Umbilical cord (tissue), 2 donors: Measurements from ENCODE around the gene CFAP68. TPM values are rescaled to one million over a fixed set of nuclear protein-coding genes. Genes with fewer than 3 reads are reported as not detected.
"Not testable (repeated sequence)": the region's sequence is repeated elsewhere in the genome, so short reads cannot be mapped to it uniquely, and the experiment has no call there.

Experiments used
- DNase-seq: peaks from one replicate; pipeline ENCODE4 v3.0.0-alpha.2; 2015; ENCODE audit warnings: low spot score
- total RNA-seq: library from RNA; depleted of rRNA; stranded (reverse); fragments of >200 nt; gene quantifications from one replicate; pipeline ENCODE4 v1.2.3, GENCODE V29; 2014; ENCODE audit warnings: low replicate concordance; ENCODE audit not compliant: insufficient read depth

CFAP68 gene
- total RNA-seq, 1 donor from 2014 or later = 35.2 TPM

DNA sequence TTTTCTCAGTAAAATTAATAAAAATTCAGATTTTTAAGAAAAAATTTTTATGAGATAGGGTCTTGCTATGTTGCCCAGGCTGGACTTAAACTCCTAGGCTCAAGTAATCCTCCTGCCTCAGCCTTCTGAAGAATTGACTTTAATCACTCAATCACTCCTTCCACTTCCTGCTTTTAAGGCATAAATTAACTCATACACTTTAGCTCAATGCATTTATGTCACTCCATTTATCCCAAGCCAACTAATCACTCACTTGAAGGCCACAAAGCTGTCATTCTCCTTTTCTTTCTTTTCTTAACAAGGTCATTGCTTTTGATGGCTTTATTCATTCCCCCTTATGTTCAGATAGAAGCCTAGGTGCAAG is 8.8 kb upstream of the CFAP68 start:
- DNase-seq = no peak

DNA sequence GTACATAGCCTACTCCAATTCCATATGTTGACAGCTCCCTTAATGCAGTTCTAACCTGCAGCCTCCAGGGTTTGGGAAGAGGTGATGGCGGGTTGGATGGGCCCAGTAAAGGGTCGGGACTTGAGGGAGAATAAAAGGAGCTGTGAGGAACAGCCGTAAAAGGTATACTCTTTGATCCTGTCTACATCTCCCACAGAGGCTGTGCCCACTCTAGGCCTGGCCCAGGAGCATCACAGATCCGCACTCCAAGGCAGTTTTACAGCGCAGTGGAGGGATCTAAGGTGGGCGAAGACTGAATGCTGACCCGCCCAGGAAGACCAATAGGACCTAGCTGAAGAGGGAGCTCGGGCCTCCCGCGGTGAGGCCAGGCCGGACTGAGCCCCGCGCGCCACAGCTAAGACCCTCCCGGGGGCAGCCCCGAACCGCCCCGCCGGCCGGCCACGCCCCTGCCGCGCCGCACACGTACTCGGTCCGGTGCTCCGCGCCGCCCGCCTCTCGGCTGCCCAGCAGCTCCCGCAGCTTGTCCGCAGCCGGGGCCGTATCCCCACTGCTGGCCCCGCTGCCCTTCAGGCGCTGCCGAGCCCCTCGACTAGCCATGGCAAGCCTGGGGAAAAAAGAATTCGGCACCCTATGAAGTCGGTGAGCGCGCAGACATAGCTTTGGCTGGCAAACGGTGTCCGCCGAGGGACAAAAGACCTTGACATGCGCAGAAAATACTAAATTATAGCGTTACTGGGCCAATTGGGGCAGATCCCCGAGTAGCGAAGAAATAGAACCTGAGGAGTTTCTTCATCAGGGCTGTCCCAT is 8.3 kb upstream of the CFAP68 start, which contains the start of gene ALG9:
Gene ALG9 (minus strand): TSS at position 696 of the 807 bp plus-strand sequence. CDS start 99 bp downstream, at position 597.
- peak; percentile 80 for DNase-seq

DNA sequence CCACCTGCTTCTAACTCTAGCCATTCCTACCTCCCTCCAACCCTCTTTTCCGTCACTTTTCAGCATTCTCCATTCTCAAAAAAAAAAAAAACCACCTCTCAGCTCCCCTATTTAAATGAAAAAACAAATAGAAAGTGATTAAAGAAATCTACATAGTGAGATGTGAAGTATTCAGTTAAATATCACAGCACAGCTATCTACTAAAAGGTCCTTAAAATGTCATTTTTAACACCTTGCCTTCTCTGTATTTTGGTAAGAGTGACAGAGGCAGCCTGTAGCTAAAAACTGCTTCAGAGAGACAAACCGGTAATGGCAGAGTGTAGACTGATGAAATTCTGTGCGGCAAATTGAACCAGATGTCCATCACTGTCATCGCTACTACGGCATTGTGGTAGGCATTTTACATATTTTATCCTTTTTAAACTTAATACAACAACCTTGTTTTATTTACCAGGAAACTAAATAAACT is 7.6 kb upstream of the CFAP68 start:
- no peak for DNase-seq

DNA sequence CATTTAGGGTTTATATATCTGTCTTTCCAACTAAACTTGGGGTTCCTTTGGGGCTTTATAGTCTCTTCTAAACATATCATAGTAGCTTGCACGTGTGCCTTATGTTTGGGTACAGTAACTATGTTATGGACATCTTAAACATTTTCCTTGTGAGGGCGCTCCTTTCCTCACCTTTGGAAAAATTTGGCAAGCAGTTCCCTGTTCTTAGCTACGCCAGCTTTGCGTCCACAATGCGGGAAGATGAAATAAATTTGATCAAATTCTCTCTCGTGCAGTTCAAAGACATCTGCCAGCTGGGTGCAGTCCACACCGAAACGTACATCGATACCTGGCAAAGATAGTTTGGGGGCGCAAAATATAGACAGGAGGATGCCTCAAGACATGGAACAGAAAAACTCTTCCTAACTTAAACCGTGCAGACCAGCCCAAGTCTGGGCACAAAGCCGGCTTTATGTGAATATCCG is 924 bp upstream of the CFAP68 start:
- DNase-seq = no peak

DNA sequence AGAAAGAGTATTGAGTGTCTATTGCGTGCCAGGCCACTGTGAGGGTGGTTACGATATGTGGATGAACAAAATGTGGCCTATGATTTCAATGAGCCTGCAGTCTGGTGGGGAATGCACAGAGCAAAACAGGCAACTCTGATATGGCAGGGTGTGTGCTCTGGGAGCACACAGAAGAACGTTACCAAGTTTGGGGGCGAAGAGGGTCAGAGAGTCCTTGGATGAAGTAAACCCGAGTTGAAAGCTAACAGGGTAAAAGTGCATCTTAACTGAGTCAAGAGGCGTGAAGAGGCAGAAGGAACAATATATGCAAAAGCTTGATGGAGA is 258 bp downstream of the CFAP68 start:
- DNase-seq = no peak

DNA sequence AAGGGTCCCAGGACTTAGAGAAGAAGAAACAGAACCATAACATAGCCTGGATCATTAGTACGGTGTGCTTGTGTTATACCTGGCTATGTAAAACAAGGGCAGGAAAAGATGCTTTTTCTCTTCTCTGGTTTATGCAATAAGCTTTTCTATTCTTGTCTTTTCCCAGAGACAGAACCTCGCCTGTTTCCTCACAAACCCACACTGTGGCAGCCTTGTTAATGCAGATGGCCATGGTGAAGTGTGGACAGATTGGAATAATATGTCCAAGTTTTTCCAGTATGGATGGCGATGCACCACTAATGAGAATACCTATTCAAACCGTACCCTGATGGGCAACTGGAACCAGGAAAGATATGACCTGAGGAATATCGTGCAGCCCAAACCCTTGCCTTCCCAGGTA is 2.9 kb downstream of the CFAP68 start:
- DNase-seq = no peak

DNA sequence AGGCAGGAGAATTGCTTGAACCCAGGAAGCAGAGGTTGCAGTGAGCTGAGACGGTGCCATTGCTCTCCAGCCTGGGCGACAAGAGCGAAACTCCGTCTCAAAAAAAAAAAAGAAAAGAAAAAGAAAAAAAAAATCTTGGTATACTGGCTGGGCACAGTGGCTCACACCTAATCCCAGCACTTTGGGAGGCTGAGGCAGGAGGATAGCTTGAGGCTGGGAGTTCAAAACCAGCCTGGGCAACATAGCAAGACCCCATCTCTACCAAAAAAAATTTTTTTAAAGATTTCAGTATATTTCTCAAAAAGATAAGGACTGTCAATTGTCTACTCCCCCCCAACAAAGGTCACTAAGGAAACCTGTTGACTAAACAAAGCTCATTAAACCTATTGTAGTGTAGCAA is 5.7 kb downstream of the CFAP68 start:
- not testable (repeated sequence) for DNase-seq

DNA sequence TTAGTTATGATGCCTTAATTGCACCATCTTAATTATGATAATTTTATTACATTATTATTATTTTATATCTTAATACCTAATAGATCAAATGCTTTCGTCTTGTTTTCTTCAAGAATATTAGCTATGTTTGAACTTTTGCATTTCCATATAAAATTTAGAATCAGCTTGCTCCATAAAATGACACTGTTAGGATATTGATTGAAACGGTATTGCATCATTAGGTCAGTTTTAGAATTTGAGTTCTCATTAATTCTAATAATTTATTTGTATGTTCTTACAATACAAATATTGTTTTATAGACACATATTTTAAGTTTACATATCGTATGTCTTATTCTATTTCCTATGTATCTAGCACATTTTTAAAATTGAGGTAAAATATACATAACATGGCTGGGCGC is 6.7 kb downstream of the CFAP68 start:
- no peak for DNase-seq

DNA sequence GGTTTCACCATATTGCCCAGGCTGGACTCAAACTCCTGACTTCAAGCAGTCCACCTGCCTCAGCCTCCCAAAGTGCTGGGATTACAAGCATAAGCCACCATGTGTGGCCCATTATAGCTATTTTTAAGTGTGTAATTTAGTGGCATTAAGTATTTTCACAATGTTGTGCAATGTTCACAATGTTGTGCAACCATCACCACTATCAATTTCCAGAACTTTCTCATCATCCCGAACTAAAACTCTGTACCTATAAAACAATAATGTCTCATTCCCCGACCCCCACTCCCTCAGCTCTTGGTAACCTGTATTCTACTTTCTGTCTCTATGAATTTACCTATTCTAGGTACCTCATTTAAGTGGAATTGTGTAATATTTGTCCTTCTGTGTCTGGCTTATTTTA is 7.5 kb downstream of the CFAP68 start:
- no peak for DNase-seq

DNA sequence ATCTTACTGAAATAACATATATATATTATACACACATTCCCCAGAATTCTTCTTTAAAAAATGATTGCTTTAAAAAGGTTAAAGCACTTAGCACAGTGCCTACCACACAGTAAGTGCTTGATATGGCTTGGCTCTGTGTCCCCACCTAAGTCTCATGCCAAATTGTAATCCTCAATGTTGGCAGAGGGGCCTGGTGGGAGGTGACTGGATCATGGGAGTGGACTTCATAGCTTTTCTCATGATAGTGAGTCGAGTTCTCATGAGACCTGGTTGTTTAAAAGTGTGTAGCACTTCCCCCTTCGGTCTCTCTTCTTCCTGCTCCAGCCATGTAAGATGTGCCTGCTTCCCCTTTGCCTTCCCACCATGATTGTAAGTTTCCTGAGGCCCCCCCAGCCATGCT is 26.1 kb downstream of the CFAP68 start:
- DNase-seq = peak; percentile 55

DNA sequence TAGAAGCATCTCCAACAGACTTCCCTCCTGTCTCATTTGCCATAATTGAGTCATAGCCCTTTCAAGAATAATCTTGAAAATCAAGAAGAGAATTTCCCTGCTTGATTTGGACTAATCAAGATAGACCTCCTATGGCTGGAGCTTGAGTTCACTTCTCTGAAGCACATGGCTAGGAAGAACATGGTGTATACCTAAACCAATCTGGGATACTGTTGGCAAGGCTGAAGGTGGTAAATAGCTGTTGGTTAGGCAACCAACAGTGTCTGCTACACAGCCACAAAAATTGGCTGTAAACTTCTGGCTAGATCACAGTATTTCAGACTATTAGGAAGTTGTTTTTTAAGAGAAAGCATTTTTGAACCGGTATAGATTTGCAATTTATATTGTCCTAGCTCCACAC is 27.3 kb downstream of the CFAP68 start:
- DNase-seq = no peak

DNA sequence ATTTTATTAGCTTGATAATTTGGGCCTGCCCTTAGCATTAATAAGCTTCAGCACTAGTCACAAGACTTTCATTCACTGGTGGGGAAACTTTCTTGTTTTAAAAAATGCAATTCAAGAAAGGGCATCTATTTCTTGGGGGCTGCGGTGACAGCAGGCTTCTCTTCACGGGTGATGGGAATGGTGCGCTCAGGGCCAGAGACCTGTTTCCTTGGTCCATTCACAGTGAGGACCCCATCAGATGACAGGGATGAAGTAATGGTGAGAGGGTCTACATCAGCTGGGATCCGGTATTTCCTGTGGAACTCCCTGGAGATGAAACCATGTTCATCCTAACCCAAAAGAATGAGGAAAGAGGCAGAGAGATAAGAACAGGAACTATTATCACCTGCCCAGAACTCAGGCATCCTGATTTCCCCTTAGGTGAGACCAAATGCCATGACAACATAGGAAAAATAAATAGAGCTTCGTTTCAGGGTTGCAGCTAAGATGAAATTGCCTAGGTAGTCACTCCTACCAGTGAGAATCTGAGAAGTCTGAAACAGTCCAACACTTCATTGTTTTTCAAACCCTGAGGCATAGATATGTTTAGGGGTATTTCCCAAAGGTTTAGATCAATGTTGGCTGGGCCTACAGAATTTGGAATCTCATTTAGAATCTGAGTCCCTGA is 29.4 kb downstream of the CFAP68 start:
- no peak for DNase-seq

DNA sequence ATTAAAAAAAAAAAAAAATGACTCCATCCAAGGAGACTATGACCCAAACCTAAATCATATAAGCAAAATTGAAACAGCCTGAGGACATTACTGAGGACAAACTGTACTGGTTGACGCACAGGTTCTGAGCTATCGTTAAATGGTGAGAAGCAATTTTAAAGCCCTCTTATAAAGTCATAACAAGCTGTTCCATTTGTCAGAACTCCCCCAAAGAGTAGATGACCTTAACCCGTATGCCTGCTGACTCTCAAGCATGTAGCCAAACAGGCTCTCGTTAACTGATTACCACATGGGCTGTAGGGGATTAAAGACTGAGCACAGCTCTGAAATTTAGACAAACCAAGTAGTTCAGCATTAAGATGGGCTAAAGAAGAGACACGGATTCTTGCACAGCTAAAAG is 30.0 kb downstream of the CFAP68 start:
- no peak for DNase-seq

DNA sequence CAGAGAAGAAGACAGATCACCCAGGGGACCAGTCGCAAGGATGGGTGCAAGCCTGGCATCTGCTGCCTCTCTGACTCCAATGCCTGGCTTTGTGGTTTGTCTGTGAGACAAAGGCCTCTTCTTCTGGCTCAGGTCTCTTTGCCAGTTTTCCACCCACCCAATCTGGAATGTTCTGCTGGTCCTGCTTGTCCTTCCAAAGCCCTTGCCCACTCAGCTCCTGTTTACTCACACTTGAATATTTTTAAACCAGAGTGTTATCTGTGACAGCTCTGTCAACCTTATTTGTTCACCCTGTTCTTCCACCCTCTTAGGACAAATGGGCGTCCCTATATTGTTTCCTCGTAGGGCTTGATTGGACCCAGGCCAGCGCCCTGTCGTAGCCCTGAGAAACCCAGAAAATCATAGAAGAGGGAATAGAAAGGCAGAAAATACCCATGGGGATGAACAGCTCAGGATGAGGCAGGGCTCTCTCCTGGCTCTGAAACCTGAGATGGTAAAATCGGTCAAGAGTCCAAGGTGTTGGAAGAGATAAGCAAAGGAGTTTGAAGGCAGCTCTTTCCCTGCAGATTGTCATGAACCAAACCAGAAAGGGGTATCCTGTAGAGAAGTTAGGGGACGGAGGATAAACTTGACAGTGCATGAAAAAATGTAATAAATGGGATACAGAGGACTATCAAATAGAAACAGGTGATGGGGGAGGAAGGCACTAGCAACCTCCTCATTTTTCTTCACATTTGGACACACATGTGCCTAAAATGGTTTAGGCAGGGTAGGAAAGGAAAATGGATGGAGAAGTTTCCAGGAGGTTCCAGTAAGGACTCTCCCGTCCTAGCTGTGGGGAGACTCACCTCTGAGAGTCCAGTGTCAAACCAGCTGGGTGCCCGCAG is 31.6 kb downstream of the CFAP68 start:
- no peak for DNase-seq

DNA sequence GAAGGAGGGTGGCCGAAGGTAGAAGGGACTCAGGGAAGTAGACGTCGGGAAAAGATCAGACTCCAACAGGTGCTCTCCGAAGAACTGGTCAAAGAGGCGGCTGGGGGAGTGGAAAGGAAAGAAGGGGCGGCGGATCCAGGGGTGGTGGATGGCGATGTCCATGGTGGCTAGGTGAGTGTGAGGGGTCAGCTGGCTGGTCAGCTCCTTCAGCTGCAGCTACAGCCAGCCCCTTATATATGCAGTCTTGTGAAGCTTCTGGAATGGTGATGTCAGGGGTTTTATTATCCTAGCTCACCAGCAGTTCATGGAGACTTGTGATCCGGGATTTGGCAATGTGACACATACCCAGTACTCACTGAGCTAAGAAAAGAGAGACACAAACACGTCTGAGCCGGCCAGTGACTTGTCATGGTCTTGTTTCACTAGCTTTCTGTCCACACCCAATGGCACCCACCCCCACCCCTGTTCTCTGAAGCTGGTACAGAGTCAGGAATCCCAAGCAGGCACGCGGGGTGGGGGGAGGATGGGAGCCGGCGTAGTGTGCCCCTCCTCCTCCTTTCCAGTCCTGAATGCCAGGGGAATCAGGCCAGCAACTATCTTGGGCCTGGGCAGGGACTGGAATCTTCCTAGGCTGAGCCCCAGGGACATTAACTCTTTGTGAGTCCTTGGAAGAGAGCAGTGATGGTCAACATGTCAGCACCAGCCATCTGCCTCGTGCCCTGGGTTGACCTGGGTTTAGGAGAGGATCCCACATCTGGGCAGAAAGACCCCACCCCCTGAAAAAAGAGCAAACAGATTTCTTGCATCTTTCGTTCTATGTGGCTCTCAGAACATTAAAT is 32.4 kb downstream of the CFAP68 start, which contains the start of gene CRYAB:
Gene CRYAB (minus strand): TSS at position 208 of the 839 bp plus-strand sequence. CDS start 46 bp downstream, at position 162.
- DNase-seq = peak; percentile 98

DNA sequence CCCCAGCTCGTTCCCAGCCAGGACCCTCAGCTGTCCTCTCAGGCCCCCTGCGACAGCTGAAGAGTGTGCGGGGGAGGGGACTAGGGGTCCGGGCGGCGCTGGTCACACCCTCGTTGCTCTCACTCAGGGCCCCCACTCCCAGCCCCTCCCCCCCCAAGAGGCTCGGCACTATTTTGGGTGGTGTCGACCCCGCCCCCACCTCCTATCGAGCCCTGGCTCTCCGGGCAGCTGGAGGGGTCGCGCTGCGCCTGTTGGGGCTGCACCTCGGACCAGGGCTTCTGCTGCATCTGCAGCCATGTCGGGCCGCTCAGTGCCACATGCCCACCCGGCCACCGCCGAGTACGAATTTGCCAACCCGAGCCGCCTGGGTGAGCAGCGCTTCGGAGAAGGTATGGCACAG is 33.2 kb downstream of the CFAP68 start, which contains the start of gene HSPB2:
Gene HSPB2 (plus strand): TSS at position 200 of the 400 bp plus-strand sequence. CDS start 96 bp downstream, at position 296.
- peak; percentile 47 for DNase-seq

DNA sequence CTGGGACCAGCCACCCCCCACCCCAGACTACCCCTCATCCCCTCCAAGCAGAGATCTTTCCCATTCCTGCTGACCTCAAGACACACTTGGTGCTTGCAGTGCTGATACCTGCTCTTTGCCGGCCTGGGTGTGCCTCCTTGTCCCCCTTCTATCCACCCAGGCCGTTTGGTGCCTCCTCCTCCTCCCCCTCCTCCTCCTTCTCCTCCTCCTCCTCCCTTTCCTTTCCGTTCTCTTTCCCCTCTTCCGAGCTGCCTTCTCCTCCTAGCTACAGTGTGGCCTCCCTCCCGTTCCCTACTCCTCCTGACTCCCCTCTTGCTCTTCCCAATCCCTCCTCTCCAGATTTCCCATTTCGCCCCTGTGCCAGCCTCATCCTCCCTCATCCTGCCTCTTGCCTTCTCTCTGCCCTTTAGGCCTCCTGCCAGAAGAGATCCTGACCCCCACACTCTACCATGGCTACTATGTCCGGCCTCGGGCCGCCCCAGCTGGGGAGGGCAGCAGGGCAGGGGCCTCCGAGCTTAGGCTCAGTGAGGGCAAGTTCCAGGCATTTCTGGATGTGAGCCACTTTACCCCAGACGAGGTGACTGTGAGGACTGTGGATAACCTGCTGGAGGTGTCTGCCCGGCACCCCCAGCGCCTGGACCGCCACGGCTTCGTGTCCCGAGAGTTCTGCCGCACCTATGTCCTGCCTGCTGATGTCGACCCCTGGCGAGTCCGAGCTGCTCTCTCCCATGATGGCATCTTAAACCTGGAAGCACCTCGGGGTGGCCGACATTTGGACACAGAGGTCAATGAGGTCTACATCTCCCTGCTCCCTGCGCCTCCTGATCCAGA is 33.9 kb downstream of the CFAP68 start:
- DNase-seq = peak; percentile 66

DNA sequence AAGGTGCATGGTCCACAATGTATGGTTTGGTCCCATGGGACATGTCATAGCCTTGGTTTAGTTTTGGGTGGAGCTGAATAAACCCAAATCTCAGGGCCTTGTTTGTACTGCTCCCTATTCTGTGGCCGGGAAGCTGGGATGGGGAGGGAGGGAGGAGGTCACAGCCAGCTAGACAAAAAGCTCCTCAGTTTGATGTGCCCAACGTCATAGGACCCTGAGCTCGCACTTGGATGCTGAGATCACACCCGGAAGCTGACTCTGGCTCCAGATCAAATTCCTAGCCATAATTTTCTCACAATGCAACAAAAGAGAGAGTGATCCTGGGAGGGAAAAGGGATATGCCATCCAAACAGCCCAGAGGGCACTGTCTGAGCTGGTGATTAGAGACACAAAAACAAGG is 34.7 kb downstream of the CFAP68 start:
- DNase-seq = peak; percentile 76

DNA sequence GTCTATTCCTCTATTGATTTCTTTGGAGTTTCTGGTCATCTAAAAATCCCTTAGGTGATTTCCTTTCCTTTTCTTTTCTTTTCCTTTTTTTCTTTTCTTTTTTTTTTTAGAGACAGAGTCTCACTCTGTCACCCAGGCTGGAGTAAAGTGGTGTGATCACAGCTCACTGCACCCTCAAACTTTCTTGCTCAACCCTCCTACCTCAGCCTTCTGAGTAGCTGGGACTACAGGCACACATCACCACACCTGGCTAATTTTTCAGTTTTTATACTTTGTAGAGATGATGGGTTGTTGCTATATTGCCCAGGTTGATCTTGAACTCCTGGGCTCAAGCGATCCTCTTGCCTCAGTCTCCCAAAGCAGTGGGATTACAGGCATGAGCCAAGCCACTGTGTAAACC is 37.4 kb downstream of the CFAP68 start:
- DNase-seq = no peak

DNA sequence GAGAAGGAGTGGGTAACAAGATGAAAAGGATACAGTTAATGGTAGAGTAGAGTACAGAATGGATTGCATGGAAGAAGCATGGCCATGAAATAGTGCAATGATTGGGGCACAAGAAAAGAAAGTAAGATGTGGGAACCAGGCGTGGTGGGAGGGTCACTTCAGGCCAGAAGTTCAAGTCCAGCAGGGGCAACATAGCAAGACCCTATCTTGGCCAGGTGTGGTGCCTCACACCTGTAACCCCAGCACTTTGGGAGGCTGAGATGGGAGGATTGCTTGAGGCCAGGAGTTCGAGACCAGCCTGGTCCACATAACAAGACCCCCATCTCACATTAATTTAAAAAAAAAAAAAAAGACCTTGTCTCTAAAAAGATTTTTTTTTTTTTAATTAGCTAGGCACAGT is 38.0 kb downstream of the CFAP68 start:
- no peak for DNase-seq
